ENCODE measurements around the gene KRT79.

Gene KRT79

GRCh38 chr12:52876372-52876771, 42.3 kb upstream of the KRT79 start:
- no peak overlapping the region for H3K4me3 ChIP-seq (ENCODE audit: low read depth, low read length)
- H3K27me3 ChIP-seq (ENCODE audit: insufficient read depth, low read depth, severe bottlenecking), result peaks cover 71% of the 10 kb centered on the region
- H3K36me3 ChIP-seq, result no peaks in the 10 kb centered on the region
- no peak overlapping the region for H3K27ac ChIP-seq
- no peak for TF ChIP-seq CTCF (IDR thresholded peaks at IDR 0.05; ENCODE audit: low read depth, low read length)
- no peaks in the 10 kb centered on the region for H3K9me3 ChIP-seq (ENCODE audit: severe bottlenecking)
- DNase-seq, result no peak

- Histone ChIP-seq H3K27ac (no peak overlapping the region), H3K9me3 (ENCODE audit: severe bottlenecking) (no peaks in the 10 kb centered on the region), H3K4me3 (ENCODE audit: low read depth, low read length) (no peak overlapping the region), H3K27me3 (ENCODE audit: insufficient read depth, low read depth, severe bottlenecking) (peaks cover 75% of the 10 kb centered on the region), H3K36me3 (no peaks in the 10 kb centered on the region)
- no peak for TF ChIP-seq CTCF (IDR thresholded peaks at IDR 0.05; ENCODE audit: low read depth, low read length)
- no peak for DNase-seq
Measured at GRCh38 chr12:52874573-52875435, 40.7 kb upstream of the KRT79 start.

GRCh38 chr12:52873832-52874572, 39.9 kb upstream of the KRT79 start:
- H3K36me3 ChIP-seq, result no peaks in the 10 kb centered on the region
- TF ChIP-seq CTCF (IDR thresholded peaks at IDR 0.05; ENCODE audit: low read depth, low read length), result no peak
- H3K4me3 ChIP-seq (ENCODE audit: low read depth, low read length), result no peak overlapping the region
- peaks cover 80% of the 10 kb centered on the region for H3K27me3 ChIP-seq (ENCODE audit: insufficient read depth, low read depth, severe bottlenecking)
- peak; percentile 22 for DNase-seq
- H3K27ac ChIP-seq, result no peak overlapping the region
- no peaks in the 10 kb centered on the region for H3K9me3 ChIP-seq (ENCODE audit: severe bottlenecking)

GRCh38 chr12:52873513-52873831, 39.4 kb upstream of the KRT79 start:
- no peak overlapping the region for H3K4me3 ChIP-seq (ENCODE audit: low read depth, low read length)
- no peak for TF ChIP-seq CTCF (IDR thresholded peaks at IDR 0.05; ENCODE audit: low read depth, low read length)
- no peak overlapping the region for H3K27ac ChIP-seq
- no peaks in the 10 kb centered on the region for H3K9me3 ChIP-seq (ENCODE audit: severe bottlenecking)
- no peak for DNase-seq
- peaks cover 79% of the 10 kb centered on the region for H3K27me3 ChIP-seq (ENCODE audit: insufficient read depth, low read depth, severe bottlenecking)
- H3K36me3 ChIP-seq, result no peaks in the 10 kb centered on the region

- no peaks in the 10 kb centered on the region for H3K9me3 ChIP-seq (ENCODE audit: severe bottlenecking)
- H3K27me3 ChIP-seq (ENCODE audit: insufficient read depth, low read depth, severe bottlenecking), result peaks cover 79% of the 10 kb centered on the region
- TF ChIP-seq CTCF (IDR thresholded peaks at IDR 0.05; ENCODE audit: low read depth, low read length), result no peak
- DNase-seq, result no peak
- H3K36me3 ChIP-seq, result no peaks in the 10 kb centered on the region
- H3K4me3 ChIP-seq (ENCODE audit: low read depth, low read length), result no peak overlapping the region
- no peak overlapping the region for H3K27ac ChIP-seq
Measured at GRCh38 chr12:52872644-52873389, 38.7 kb upstream of the KRT79 start.

Data from WERI-Rb-1 (cell line).